Measurements from ENCODE around the gene HMG20A. TPM values are rescaled to one million over a fixed set of nuclear protein-coding genes. Genes with fewer than 3 reads are reported as not detected.

The HMG20A gene
- total RNA-seq, 1 donor from 2014 or later = 32.0 TPM

DNA sequence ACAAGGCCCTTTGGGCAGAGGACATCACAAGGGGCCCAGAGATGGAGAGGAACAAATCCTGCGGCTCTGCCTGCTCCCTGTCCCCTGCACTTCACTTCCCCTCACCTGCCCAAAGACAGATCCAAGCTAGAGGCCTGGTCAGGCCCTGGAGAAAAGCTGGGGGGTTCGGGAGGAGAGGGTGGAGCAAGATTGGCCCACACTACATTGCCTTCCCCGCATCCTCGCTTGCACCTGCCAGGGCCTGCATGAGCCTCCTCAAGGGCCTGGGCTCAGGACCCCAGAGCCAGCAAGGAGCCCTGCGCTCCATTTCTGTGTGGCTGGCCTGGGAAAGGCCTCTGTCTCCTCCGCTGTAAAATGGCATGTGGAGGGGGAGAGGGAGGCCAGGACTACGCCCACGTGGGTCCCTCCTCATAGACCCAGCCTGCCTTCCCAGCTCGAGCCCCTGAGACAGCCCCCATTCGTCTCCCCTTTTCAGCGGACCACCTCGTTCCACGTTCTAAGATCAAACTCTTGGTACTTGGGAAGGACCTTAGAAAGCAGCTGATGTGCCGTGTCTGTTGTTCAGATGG lies 106.0 kb downstream of the HMG20A start:
- DNase-seq = peak; percentile 26
- no peak for ATAC-seq
- intact Hi-C loops (cut with micrococcal nuclease) = no loop called here

DNA sequence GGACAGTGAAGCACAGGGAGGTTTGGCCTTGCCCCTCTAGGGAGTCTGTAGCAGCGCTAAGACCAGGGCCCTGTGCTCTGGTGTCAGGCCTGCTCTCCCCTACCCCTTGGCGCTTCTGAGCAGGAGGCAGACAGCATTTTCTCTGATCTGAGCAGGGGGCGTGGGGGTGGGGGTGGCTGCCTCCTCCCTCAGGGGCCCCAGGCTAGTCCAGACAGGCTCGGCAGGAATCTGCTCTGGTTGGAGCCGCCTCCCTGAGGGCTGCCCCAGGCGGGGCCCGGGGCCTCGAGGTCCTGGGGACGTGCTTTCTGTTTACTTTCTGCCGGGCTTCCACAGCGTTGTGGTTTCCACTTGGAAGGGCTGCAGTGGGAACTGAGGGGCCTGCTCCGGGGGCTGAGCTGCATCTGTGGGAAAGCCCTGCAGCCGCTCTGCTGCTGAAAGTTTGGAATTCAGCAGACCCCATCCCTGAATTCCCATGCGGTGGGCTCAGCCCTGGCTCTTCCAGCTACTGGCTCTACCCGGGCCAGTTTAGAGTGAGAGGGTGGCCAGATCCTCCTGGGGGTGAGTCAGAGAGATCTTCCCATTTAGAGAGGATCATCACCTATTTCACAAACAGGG lies 106.6 kb downstream of the HMG20A start:
- intact Hi-C loops (cut with micrococcal nuclease) = no loop called here
- DNase-seq (peak; percentile 51), ATAC-seq (peak; percentile 64)

DNA sequence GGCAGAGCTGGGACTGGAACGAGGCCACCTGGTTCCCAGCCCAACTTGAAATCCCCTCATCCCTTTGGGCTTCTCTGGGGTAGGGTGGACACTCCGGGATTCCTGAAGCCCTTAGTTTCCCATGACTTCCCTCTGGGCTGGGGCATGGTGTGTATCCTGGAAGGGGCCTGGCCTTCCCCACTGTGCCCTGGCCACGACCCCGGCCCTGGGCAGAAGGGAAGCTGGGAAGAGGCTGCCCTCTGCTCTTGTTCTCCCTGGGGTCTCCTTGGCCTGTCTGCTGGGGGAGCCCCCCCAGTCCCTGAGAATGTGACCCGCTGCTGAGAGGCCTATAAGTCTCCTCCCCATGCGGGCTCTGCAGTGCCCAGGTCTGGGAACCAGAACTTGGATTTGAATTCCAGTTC lies 107.1 kb downstream of the HMG20A start:
- peak; percentile 31 for DNase-seq
- intact Hi-C loops (cut with micrococcal nuclease) = no loop called here
- peak; percentile 31 for ATAC-seq

DNA sequence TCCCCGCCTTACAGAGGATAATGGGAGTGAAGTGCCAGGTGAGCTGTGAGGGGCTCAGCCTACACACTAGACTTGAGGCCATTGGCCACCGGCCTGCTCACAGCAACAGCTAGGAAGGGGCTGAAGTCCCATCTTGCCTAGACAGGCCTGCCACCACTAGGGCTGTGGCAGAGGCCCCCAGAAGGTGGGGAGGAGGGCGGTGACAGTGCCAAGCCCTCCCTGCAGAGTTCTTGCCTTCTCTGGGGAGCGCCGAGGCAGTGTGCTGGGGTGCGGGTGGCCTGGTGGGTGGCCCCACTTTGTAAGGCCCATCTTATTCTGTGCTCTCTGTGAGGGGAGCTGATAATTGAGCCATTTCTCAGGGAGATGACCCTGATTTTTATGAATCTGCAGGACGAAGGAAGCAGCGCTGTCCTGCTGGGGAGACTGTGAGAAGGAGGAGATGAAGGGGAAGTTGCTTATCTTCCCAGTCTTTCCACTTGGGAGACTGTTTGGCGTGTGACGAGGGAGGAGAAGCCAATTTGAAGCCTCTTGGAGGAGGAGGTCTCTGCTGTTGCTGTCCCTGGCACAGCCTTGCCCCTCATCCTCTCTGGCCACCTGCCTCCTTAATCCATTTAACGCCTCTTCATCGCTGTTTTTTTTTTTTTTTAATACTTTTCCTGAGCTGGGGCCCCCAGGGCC lies 107.7 kb downstream of the HMG20A start:
- peak; percentile 22 for DNase-seq
- ATAC-seq = peak; percentile 14
- intact Hi-C loops (cut with micrococcal nuclease) = no loop called here

DNA sequence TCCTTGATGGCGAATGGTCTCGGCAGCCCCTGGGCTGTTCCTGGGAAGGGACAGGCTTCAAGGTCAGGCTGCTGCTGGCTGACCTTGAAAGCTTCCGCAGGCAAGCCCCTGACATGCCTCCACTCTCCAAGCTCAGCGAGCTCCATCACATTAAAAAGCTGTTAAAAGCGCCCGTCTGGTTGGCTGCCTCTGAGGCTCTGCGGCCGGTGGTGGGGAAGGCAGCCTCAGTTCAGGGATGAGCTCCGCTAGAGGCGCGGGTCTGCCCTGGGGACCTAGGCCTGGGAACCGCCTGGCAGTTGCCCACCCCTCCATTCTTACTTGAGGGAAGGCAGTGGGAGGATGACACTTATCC lies 108.3 kb downstream of the HMG20A start:
- DNase-seq (peak; percentile 42), ATAC-seq (peak; percentile 25)
- intact Hi-C loops (cut with micrococcal nuclease) = no loop called here

DNA sequence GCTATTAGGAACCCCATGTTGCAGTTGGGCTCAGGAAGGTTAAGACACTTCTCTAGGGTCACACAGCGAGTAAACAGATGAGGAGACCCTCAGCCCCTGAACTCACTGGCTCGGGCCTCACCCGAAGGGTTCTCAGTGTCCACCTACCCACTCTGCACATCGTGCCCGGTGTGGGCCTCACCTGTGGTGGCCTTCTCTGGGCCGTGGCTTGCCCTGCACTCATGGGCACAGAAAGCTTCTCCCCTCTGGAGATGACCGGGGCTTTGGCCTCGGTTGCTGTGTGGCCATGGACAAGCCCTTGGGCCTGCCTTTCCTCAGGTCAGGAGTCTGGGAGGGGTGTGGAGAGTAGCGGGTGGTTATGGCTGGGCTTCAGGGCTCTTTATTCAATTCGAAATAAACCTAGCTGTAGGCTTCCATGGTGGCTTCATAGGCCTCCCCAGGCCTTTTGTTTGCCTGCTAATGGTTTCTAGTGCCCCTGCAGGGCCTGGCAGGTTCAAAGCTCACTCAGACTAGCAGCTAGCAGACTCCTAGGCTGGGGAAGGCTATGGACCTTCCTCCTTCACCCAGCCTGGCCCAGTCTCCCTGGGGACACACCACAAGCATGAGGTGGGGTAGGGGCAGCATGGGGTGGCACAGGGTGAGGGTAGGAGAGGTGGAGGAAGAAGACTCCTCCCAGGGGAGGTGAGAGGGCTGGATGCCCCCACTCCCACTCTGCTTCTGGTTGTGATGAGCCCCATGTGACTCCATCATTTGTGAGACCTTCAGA lies 108.9 kb downstream of the HMG20A start:
- DNase-seq (peak; percentile 23), ATAC-seq (no peak)
- intact Hi-C loops (cut with micrococcal nuclease) = no loop called here

DNA sequence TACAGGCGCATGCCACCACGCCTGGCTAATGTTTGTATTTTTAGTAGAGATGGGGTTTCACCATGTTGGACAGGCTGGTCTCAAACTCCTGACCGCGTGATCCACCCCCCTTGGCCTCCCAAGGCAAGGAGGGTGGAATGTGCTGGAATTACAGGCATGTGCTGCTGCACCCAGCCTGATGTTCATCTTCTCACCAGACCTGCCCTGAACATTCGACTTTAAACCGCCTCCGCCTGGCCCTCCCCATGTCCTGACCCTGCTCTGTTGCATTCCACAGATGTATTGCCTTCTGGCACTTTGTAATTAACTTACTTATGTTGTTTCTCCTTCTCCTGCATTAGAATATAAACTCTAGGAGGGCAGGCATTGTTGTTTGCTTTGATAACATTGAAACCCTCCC lies 109.9 kb downstream of the HMG20A start:
- ATAC-seq (no peak), DNase-seq (no peak)
- intact Hi-C loops (cut with micrococcal nuclease) = no loop called here

DNA sequence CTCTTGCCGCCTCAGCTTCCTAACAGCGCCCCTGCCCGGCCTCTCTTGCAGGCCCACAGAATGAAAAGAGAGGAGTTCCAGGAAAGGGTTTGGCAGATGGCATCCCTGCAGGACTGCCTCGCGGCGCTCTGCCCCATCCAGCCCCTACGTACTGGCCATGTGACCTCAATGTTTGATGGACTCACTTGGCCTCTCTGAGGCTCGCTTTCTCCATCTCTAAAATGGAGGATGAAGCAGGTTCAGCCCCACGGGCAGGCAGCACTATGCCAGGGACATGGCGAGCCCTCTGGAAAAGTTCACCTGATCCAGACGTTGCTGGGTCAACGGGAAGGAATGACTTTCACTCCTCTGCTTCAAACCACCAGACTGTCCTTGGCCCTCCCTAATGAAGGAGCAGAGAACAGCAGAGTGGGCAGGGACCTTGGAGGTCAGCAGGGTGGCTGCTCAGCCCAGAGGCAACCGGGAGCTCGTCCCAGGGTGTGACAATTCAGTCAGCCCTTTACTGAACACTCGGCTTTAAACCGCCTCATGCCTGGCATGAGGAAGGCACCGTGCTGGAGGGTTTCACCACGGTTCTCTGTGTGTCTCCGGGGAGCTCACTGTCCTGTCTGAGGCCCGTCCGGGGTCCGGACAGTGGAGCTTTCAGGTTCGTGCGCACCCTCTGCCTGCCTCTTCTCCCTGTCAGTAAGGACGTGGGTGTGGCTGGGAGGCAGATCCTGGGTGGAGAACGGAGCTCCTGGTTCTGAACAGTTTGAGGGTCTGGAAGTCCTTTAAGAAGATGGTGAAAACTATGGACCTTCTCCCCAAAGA lies 110.7 kb downstream of the HMG20A start:
- intact Hi-C loops (cut with micrococcal nuclease) = no loop called here
- peak; percentile 16 for DNase-seq
- ATAC-seq = no peak

DNA sequence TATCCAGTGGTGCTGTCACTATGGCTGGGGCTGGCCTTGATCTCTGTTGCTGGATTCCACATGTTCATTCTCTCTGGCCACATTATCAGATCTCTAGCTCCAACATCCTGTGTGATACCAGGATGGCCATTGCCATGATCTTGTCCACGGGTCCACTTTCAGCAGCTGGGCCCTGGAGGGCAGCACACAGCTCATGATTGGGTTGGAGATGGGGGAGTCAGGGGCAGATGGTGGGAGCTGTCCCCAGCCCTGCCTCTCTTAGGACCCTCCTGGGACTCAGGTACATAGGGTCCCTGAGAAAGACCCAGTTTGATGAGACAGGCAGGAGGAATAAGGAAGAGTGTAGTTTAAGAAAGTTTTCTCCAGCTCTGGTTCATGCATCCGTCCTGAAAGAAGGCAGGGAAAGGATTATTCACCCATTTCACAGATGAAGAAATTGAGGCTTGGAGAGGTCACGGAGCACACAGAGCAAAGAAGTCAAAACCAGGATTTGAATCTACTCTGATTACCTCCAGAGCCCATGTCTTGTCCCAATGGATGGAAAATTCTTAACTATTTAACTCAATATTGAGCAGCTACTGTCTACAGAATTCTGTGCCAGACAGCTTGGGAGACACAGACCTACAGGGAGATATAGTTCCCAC lies 111.5 kb downstream of the HMG20A start:
- ATAC-seq (no peak), DNase-seq (peak; percentile 6)
- intact Hi-C loops (cut with micrococcal nuclease) = no loop called here

DNA sequence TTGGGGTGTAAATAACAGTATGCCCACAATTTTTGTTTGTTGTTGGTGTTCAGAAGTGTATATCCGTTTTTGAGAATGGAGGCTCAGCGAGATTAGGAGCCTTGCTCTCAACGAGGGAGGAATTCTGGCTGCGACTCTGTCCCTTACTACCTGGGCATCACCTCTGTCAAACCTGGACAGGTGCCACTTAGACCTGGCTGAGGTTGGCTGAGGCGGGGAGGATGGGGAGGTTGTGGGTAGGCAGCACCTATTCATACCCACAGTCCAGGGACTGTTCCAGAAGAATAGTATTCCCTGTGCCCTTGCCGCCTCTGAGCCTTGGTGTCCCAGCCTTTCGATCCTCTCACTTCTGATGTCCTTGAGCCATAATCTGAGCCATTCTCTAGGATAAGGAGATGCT lies 112.2 kb downstream of the HMG20A start:
- intact Hi-C loops (cut with micrococcal nuclease) = no loop called here
- ATAC-seq (no peak), DNase-seq (no peak)

DNA sequence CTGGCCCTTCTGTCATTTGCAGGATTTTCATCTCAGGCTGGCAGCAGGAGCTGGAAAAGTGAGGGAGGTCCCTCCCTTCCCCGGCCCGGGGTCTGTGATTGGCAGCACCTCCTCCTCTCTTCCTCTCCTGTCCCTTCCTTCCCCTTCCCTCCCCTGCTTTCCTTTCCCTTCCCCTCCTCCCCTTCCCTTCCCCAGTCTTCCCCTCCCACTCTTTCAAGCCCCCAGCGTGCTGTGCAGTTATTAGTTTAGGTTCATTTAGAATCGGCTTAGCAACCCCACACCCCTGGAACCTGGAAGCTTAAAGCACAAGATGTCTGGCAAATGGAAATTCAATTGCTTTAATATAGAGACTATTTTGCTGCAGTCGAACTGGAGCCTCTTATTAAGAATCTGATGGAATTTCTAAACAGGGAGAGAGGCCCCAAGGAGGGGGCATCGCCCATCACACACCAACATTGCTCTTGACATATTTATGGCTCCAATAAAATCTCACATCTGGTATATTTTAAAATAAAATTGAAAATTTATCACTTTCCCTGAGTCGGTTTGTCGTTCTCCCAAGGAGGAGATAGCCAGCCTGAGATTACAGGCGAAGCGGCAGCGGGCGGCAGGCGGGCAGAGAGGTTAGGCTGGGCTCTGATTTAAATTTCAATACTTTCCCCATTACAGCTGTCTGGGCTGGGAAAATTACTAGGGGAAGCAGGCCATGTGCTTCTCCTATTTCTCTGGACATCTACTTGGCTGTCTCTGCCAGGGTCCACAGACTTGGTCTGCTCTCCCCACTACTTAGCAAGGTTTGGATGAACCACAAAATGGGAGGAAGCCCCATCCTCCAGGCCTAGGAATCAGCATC lies 113.1 kb downstream of the HMG20A start:
- intact Hi-C loops (cut with micrococcal nuclease) = no loop called here
- DNase-seq = peak; percentile 14
- no peak for ATAC-seq

Other genes with a start within 250 kb of the HMG20A start
- 67.4 TPM for gene PEAK1, start 784 bp upstream of the HMG20A start, total RNA-seq
- 1.7 TPM for gene LINGO1, start 212.0 kb downstream of the HMG20A start, total RNA-seq

Data from left ventricle myocardium superior (tissue), 1 donor.